SU-DHL-6 (cell line): ENCODE results near the gene CSRNP3.
"Not testable (repeated sequence)": the region's sequence is repeated elsewhere in the genome, so short reads cannot be mapped to it uniquely, and the experiment has no call there.

Source experiments
- H2AFZ ChIP-seq: fragments of 200-600 bp; sonication (generic); 2 replicates; pipeline ENCODE4 v1.6.1; 2014; ENCODE audit warnings: low read depth, mild to moderate bottlenecking, moderate library complexity, mixed read lengths, antibody characterized with exemption, low read length; ENCODE audit not compliant: severe bottlenecking
- H3F3A ChIP-seq: fragments of 200-600 bp; shearing (Covaris generic); 2 replicates; pipeline ENCODE4 v1.6.0; 2016; ENCODE audit warnings: antibody characterized with exemption, mild to moderate bottlenecking; ENCODE audit not compliant: insufficient read depth
- H3K27ac ChIP-seq: fragments of 200-600 bp; sonication (generic); 2 replicates; pipeline ENCODE4 v1.5.1; 2016; ENCODE audit warnings: low read depth, mild to moderate bottlenecking, low read length, moderate library complexity, mixed read lengths
- H3K27me3 ChIP-seq: fragments of 200-600 bp; sonication (generic), shearing (Covaris generic); 2 replicates; pipeline ENCODE4 v1.6.0; 2014; ENCODE audit warnings: mild to moderate bottlenecking, low read length
- H3K36me3 ChIP-seq: fragments of 200-600 bp; sonication (generic); 2 replicates; pipeline ENCODE4 v1.6.1; 2014; ENCODE audit warnings: mild to moderate bottlenecking, low read length, mixed read lengths
- H3K4me2 ChIP-seq: fragments of 300-600, 200-600 bp; shearing (Covaris generic), sonication (generic); 2 replicates; pipeline ENCODE4 v1.6.0; 2014; ENCODE audit warnings: low read length, low read depth, mild to moderate bottlenecking; ENCODE audit not compliant: poor library complexity, severe bottlenecking
- H3K4me3 ChIP-seq: fragments of 200-600 bp; sonication (generic); 2 replicates; pipeline ENCODE4 v1.5.1; 2014; ENCODE audit warnings: antibody characterized with exemption, low read length, mild to moderate bottlenecking, mixed read lengths; ENCODE audit not compliant: insufficient read depth, poor library complexity, severe bottlenecking
- H3K79me2 ChIP-seq: fragments of 200-600 bp; sonication (generic); 2 replicates; pipeline ENCODE4 v1.6.1; 2014; ENCODE audit warnings: mild to moderate bottlenecking, low read length, moderate library complexity; ENCODE audit not compliant: insufficient read depth
- H3K9ac ChIP-seq: fragments of 200-600 bp; sonication (generic); 2 replicates; pipeline ENCODE4 v1.7.0; 2014; ENCODE audit warnings: mild to moderate bottlenecking, low read length
- H3K9me2 ChIP-seq: fragments of 200-600 bp; sonication (generic); replicated peaks from 2 replicates; pipeline ENCODE4 v1.6.1; 2014; ENCODE audit warnings: low read length; ENCODE audit not compliant: insufficient read depth
- H3K9me3 ChIP-seq: fragments of 200-600 bp; sonication (generic); 2 replicates; pipeline ENCODE4 v1.6.1; 2014; ENCODE audit warnings: low read length, mixed read lengths; ENCODE audit not compliant: insufficient read depth
- H4K20me1 ChIP-seq: fragments of 200-600 bp; sonication (generic); 2 replicates; pipeline ENCODE4 v1.6.1; 2014; ENCODE audit warnings: low read depth, mild to moderate bottlenecking, antibody characterized with exemption, low read length, moderate library complexity, mixed read lengths
- CTCF ChIP-seq: fragments of 200-600 bp; sonication (generic); IDR thresholded peaks from one replicate; pipeline ENCODE4 v1.5.1; 2017; ENCODE audit warnings: antibody characterized with exemption, mild to moderate bottlenecking, low read length, moderate library complexity; ENCODE audit not compliant: insufficient read depth, poor library complexity, severe bottlenecking
- EZH2phosphoT487 ChIP-seq: fragments of 200-600 bp; sonication (generic), shearing (Covaris generic); conservative IDR thresholded peaks from 2 replicates; pipeline ENCODE4 v1.6.1; 2018; ENCODE audit warnings: mild to moderate bottlenecking, antibody characterized with exemption, low read length, moderate library complexity, mixed read lengths

The CSRNP3 gene

DNA sequence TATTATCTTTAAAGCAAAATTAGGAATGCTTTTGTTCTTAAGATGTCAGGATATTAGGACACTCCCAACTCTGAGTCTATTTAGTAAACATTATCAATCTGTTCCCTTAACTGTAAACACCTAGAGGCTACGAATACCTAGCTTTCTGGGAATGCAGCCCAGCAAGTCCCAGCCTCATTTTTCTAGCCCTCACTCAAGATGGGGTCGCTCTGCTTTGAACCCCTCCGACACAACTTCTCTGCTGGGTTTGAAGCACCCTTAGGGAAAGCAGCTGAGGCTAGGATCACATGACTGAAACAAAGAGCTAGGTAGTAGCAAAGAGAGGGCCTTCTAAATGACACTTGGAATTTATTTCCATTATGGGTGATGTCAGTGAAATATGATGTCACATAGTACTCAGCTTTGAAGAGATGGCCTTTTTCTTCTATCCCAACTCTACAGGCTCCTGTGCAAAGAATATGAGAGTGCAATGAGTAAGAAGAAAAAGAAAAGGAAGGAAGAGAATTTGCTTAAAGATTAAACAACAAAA lies 114.7 kb downstream of the CSRNP3 start:
- no peaks in the 10 kb centered on the region for H3K79me2 ChIP-seq
- no peak overlapping the region for H3K9ac ChIP-seq
- H3K4me2 ChIP-seq, result no peak overlapping the region
- no peaks in the 10 kb centered on the region for H3K36me3 ChIP-seq
- no peak overlapping the region for H3K27ac ChIP-seq
- H4K20me1 ChIP-seq, result no peaks in the 10 kb centered on the region
- no peak overlapping the region for H3K4me3 ChIP-seq
- no peaks in the 10 kb centered on the region for H3K9me2 ChIP-seq
- H3F3A ChIP-seq, result no peaks in the 10 kb centered on the region
- no peak overlapping the region for H2AFZ ChIP-seq
- H3K27me3 ChIP-seq, result no peaks in the 10 kb centered on the region
- H3K9me3 ChIP-seq, result no peaks in the 10 kb centered on the region
- TF ChIP-seq CTCF (no peak), EZH2phosphoT487 (no peak)

DNA sequence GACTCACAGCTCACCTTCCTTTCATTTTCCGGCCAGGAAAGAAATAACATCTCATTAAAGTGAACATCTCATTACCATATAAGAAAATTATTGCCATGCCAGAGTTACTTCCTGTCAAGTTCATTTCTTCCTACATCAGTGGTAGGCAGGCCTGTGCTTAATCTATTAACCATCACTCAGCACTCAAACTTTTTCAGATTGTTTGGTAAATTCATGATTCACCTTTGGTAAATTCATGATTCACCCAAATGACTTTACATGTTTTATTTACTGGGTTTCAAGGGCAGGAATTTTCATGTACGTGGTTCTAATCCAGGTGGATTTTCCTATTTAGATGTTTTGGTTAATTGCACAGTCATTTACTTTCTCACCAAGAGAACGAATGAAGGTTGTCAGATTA lies 116.5 kb downstream of the CSRNP3 start:
- Histone ChIP-seq H3K4me2 (no peak overlapping the region), H4K20me1 (no peaks in the 10 kb centered on the region), H2AFZ (no peak overlapping the region), H3K27me3 (no peaks in the 10 kb centered on the region), H3K79me2 (no peaks in the 10 kb centered on the region), H3K36me3 (no peaks in the 10 kb centered on the region), H3K9me2 (no peaks in the 10 kb centered on the region), H3K9ac (no peak overlapping the region), H3K27ac (no peak overlapping the region), H3K9me3 (peaks cover 2% of the 10 kb centered on the region; the same call in 1 of the 2 replicates), H3F3A (no peaks in the 10 kb centered on the region), H3K4me3 (no peak overlapping the region)
- TF ChIP-seq EZH2phosphoT487, result no peak

- no peaks in the 10 kb centered on the region for H4K20me1 ChIP-seq
- no peak for TF ChIP-seq EZH2phosphoT487
- TF ChIP-seq CTCF, result no peak
- no peaks in the 10 kb centered on the region for H3K9me2 ChIP-seq
- no peaks in the 10 kb centered on the region for H3K79me2 ChIP-seq
- H2AFZ ChIP-seq, result peak overlapping the region; percentile 12
- H3F3A ChIP-seq, result no peaks in the 10 kb centered on the region
- H3K9ac ChIP-seq, result no peak overlapping the region
- H3K4me3 ChIP-seq, result no peak overlapping the region
- peak overlapping the region; percentile 20 for H3K4me2 ChIP-seq
- H3K27me3 ChIP-seq, result no peaks in the 10 kb centered on the region
- H3K36me3 ChIP-seq, result no peaks in the 10 kb centered on the region
- peaks cover 3% of the 10 kb centered on the region; the same call in 1 of the 2 replicates for H3K9me3 ChIP-seq
- H3K27ac ChIP-seq, result no peak overlapping the region
These were observed 117.9 kb downstream of the CSRNP3 start for GRCh38 chr2:165587335-165587938.

- not testable (repeated sequence) for H3K4me2 ChIP-seq, H3K9me3 ChIP-seq, H3K27ac ChIP-seq, H3K36me3 ChIP-seq, H3K9ac ChIP-seq, H3K9me2 ChIP-seq, H3F3A ChIP-seq, H3K79me2 ChIP-seq, H3K27me3 ChIP-seq, H3K4me3 ChIP-seq, H2AFZ ChIP-seq, H4K20me1 ChIP-seq
These were observed 121.5 kb downstream of the CSRNP3 start for GRCh38 chr2:165590999-165591398.
